K562 (cell line): ENCODE data around the gene GSDME. TPM values are rescaled to one million over a fixed set of nuclear protein-coding genes. Genes with fewer than 3 reads are reported as not detected.

Experiments used
- CBFA2T2 ChIP-seq: fragments of 450-650 bp; conservative IDR thresholded peaks from 2 replicates; pipeline ENCODE4 v1.6.1; 2017; ENCODE audit warnings: mild to moderate bottlenecking
- CEBPB ChIP-seq: fragments of 450-650 bp; IDR thresholded peaks from 2 replicates; pipeline ENCODE4 v1.6.1; 2016; ENCODE audit warnings: missing genetic modification characterization, missing compliant biosample characterization
- CREM ChIP-seq: IDR thresholded peaks from 2 replicates; pipeline ENCODE4 v1.6.1; 2014; ENCODE audit warnings: antibody characterized with exemption, low read depth
- polyA plus RNA-seq, 8 experiments: library from polyadenylated mRNA; depleted of rRNA in 4 of 8; stranded (reverse) in 5 of 8; unstranded in 3 of 8; fragments of >200 nt; fragmentation: Nextera tagmentation in 2 of 8; fragmentation: Illumina TruSeq in 1 of 8; extraction: Ambion mirVana in 2 of 8; extraction: Trizol in 1 of 8; gene quantifications; 2 replicates each; pipeline versions ENCODE4 v1.2.1 to v1.2.3, GENCODE V29; 2011 to 2014; ENCODE audit warnings: inconsistent platforms in 1 of 8, missing spikeins in 1 of 8
- total RNA-seq, 7 experiments: library from RNA; depleted of rRNA in 6 of 7; stranded (reverse); fragments of >200 nt in 6 of 7; fragmentation: Illumina TruSeq in 2 of 7; extraction: Trizol in 2 of 7; gene quantifications; 2 replicates each; pipeline versions ENCODE4 v1.2.1 to v1.2.3, GENCODE V29; 2011 to 2021; ENCODE audit warnings: low replicate concordance in 1 of 7
- TF ChIP-seq, protein P1 (sequence below): sonication (generic); formaldehyde crosslinking; IDR thresholded peaks from 2 replicates; pipeline ENCODE4 v1.8.0; 2022; ENCODE audit warnings: missing genetic modification reagents, mild to moderate bottlenecking, moderate library complexity, borderline replicate concordance
- TF ChIP-seq, protein P2 (sequence below): sonication (generic); formaldehyde crosslinking; IDR thresholded peaks from 2 replicates; pipeline ENCODE4 v1.8.0; 2023; ENCODE audit warnings: mild to moderate bottlenecking, missing genetic modification reagents
- TF ChIP-seq, protein P3 (sequence below): fragments of 250-450 bp; sonication (Bioruptor Pico); IDR thresholded peaks from 2 replicates; pipeline ENCODE4 v1.4.0; 2020

The GSDME gene
- total and polyA plus RNA-seq, 9 of the 15 experiments (the other 6 are each of a cell fraction or from before 2014, with no cell fraction given): 0.37 to 1.9 (median 0.62) TPM

DNA sequence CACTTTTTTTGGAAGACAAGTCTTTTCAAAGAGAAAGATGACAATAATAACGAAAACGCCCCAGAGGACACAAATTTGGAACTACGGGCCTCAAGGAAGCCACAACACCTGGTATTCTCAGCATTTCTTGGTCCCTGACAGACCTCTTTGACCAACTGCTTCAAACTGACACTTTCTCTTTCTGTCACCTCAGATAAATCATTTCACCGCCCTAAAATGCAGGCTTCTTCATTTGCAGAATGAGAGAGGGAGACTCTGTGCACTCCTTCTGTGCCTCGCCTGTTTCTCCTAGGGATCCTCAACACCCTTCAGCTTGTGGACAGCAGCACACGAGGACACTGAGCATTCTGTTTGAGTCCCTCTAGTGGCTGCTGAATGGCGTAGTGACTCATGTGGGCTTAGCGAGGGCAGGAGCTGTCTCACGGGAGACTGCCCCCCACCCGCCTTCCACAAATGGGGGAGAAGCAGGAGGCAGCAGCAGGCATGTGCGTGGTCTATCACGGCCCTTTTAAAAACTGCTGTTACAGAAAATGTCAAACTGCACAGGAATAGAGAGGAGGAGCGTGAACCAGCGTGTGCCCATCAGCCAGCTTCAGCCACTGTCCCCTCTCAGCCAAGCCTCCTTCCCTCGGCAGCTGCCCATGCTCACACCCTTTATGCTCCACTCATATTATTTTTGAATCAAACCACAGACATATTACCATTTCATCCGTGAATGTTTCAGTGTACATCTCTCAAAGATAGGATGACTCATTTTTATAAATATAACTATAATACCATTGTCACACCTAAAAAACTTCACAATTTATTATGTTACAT is 41.4 kb downstream of the GSDME start (continued):
- TF ChIP-seq, protein P1, sequence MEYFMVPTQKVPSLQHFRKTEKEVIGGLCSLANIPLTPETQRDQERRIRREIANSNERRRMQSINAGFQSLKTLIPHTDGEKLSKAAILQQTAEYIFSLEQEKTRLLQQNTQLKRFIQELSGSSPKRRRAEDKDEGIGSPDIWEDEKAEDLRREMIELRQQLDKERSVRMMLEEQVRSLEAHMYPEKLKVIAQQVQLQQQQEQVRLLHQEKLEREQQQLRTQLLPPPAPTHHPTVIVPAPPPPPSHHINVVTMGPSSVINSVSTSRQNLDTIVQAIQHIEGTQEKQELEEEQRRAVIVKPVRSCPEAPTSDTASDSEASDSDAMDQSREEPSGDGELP: 0 out of 2 replicates have a peak, but pooled peaks have one; percentile 24
- TF ChIP-seq CREM (peak; percentile 69; the same call in 1 of the 2 replicates), CEBPB (tag) (no peak), CBFA2T2 (no peak)
- TF ChIP-seq, protein P2, sequence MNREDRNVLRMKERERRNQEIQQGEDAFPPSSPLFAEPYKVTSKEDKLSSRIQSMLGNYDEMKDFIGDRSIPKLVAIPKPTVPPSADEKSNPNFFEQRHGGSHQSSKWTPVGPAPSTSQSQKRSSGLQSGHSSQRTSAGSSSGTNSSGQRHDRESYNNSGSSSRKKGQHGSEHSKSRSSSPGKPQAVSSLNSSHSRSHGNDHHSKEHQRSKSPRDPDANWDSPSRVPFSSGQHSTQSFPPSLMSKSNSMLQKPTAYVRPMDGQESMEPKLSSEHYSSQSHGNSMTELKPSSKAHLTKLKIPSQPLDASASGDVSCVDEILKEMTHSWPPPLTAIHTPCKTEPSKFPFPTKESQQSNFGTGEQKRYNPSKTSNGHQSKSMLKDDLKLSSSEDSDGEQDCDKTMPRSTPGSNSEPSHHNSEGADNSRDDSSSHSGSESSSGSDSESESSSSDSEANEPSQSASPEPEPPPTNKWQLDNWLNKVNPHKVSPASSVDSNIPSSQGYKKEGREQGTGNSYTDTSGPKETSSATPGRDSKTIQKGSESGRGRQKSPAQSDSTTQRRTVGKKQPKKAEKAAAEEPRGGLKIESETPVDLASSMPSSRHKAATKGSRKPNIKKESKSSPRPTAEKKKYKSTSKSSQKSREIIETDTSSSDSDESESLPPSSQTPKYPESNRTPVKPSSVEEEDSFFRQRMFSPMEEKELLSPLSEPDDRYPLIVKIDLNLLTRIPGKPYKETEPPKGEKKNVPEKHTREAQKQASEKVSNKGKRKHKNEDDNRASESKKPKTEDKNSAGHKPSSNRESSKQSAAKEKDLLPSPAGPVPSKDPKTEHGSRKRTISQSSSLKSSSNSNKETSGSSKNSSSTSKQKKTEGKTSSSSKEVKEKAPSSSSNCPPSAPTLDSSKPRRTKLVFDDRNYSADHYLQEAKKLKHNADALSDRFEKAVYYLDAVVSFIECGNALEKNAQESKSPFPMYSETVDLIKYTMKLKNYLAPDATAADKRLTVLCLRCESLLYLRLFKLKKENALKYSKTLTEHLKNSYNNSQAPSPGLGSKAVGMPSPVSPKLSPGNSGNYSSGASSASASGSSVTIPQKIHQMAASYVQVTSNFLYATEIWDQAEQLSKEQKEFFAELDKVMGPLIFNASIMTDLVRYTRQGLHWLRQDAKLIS (CRISPR knock-in tag): no peak
- TF ChIP-seq, protein P3, sequence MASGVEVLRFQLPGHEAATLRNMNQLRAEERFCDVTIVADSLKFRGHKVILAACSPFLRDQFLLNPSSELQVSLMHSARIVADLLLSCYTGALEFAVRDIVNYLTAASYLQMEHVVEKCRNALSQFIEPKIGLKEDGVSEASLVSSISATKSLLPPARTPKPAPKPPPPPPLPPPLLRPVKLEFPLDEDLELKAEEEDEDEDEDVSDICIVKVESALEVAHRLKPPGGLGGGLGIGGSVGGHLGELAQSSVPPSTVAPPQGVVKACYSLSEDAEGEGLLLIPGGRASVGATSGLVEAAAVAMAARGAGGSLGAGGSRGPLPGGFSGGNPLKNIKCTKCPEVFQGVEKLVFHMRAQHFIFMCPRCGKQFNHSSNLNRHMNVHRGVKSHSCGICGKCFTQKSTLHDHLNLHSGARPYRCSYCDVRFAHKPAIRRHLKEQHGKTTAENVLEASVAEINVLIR (CRISPR knock-in tag): no peak
